Endothelial cell of umbilical vein (primary cell): Measurements from ENCODE around the gene TNS1. TPM values are rescaled to one million over a fixed set of nuclear protein-coding genes. Genes with fewer than 3 reads are reported as not detected.

Source experiments
- BruUV-seq: library from RNA; stranded (reverse); fragments of 400-500 nt; replicated peaks from 2 replicates; lab custom pipeline; 2021; lab: Mats Ljungman, UMichigan
- CTCF ChIA-PET: fragments of 300-600, 350-600 bp; sonication (Branson Sonifier 250); formaldehyde crosslinking; loops from one replicate; lab custom pipeline; 2021; ENCODE audit warnings: antibody characterized with exemption, inconsistent platforms; lab: Charles Lee
- POLR2A ChIA-PET: fragments of 300-600, 350-600 bp; sonication (Branson Sonifier 250); formaldehyde crosslinking; loops from one replicate; lab custom pipeline; 2021; ENCODE audit warnings: antibody characterized with exemption, inconsistent platforms; lab: Charles Lee
- DNase-seq: peaks from one replicate; pipeline ENCODE4 v3.0.0-alpha.2; 2011; ENCODE audit warnings: low read depth, low spot score
- FAIRE-seq: peaks from 2 replicates; lab custom pipeline; 2011; peaks lifted over from hg19 to GRCh38; lab: Jason Lieb, UNC
- H2AFZ ChIP-seq: 2 replicates; pipeline ENCODE4 v1.6.0; 2012; ENCODE audit warnings: low read depth, low read length, control low read depth, inconsistent platforms
- H3K27ac ChIP-seq: 2 replicates; pipeline ENCODE4 v1.5.1; 2011; ENCODE audit warnings: low read depth, mild to moderate bottlenecking, control low read depth, low read length, moderate library complexity; ENCODE audit not compliant: insufficient read depth
- H3K27me3 ChIP-seq, 2 experiments: 2 replicates each; pipeline versions ENCODE4 v1.6.0 to v1.6.1; 2011; ENCODE audit warnings: low read length in 2 of 2, mixed read lengths in 1 of 2; ENCODE audit not compliant: control insufficient read depth in 2 of 2, insufficient read depth in 2 of 2
- H3K36me3 ChIP-seq, 2 experiments: 2 replicates in 1 of 2; 3 replicates in 1 of 2; pipeline ENCODE4 v1.5.1; 2011; ENCODE audit warnings: low read length in 2 of 2, mild to moderate bottlenecking in 1 of 2, moderate library complexity in 1 of 2; ENCODE audit not compliant: control insufficient read depth in 2 of 2, insufficient read depth in 2 of 2; ENCODE audit errors: extremely low read depth in 1 of 2
- H3K4me1 ChIP-seq: 3 replicates; pipeline ENCODE4 v1.5.1; 2011; ENCODE audit warnings: mild to moderate bottlenecking, low read length; ENCODE audit not compliant: control insufficient read depth, insufficient read depth; ENCODE audit errors: extremely low read depth
- H3K4me2 ChIP-seq: 2 replicates; pipeline ENCODE4 v1.6.1; 2011; ENCODE audit warnings: low read length, control low read depth, mixed read lengths; ENCODE audit not compliant: insufficient read depth
- H3K4me3 ChIP-seq, 3 experiments: fragments of 200-600 bp in 1 of 3; sonication (generic), shearing (Covaris generic) in 1 of 3; replicated peaks in 1 of 3; 2 replicates each; pipeline ENCODE4 v1.5.1; 2011 to 2016; ENCODE audit warnings: control low read depth in 3 of 3, low read length in 3 of 3, mild to moderate bottlenecking in 2 of 3, inconsistent platforms in 1 of 3, low read depth in 1 of 3, moderate library complexity in 1 of 3; ENCODE audit not compliant: insufficient read depth in 1 of 3
- H3K79me2 ChIP-seq: 2 replicates; pipeline ENCODE4 v1.6.0; 2012; ENCODE audit warnings: low read length, inconsistent platforms; ENCODE audit not compliant: control insufficient read depth, insufficient read depth
- H3K9ac ChIP-seq: replicated peaks from 2 replicates; pipeline ENCODE3; 2011; ENCODE audit warnings: low read length, control low read depth; ENCODE audit not compliant: insufficient read depth; ENCODE audit errors: extremely low read depth
- H3K9me1 ChIP-seq: replicated peaks from 3 replicates; pipeline ENCODE4 v1.6.0; 2011; ENCODE audit warnings: mild to moderate bottlenecking, low read length; ENCODE audit not compliant: control insufficient read depth, insufficient read depth; ENCODE audit errors: extremely low read depth
- H3K9me3 ChIP-seq: replicated peaks from 2 replicates; pipeline ENCODE4 v1.5.1; 2012; ENCODE audit warnings: low read length, inconsistent platforms; ENCODE audit not compliant: control insufficient read depth, insufficient read depth
- H4K20me1 ChIP-seq: replicated peaks from 2 replicates; pipeline ENCODE3; 2011; ENCODE audit warnings: mild to moderate bottlenecking, low read length; ENCODE audit not compliant: control insufficient read depth, insufficient read depth; ENCODE audit errors: extremely low read depth
- CTCF ChIP-seq, 2 donors: IDR thresholded peaks; 1 replicate in 1 of 2; 2 replicates in 1 of 2; pipeline ENCODE4 v1.5.1; 2011; ENCODE audit warnings: low read length in 2 of 2, mild to moderate bottlenecking in 2 of 2, moderate library complexity in 2 of 2, control low read depth in 1 of 2, inconsistent platforms in 1 of 2, low read depth in 1 of 2; ENCODE audit not compliant: insufficient read depth in 1 of 2; ENCODE audit errors: extremely low read depth in 1 of 2
- EZH2 ChIP-seq: IDR thresholded peaks from 2 replicates; pipeline ENCODE4 v1.6.1; 2012; ENCODE audit warnings: borderline replicate concordance, low read depth, mild to moderate bottlenecking, moderate library complexity, low read length, inconsistent platforms; ENCODE audit not compliant: severe bottlenecking
- FOS ChIP-seq: IDR thresholded peaks from 2 replicates; pipeline ENCODE4 v1.6.1; 2011; ENCODE audit warnings: mild to moderate bottlenecking, low read length, moderate library complexity, borderline replicate concordance; ENCODE audit not compliant: insufficient read depth
- GATA2 ChIP-seq: IDR thresholded peaks from 2 replicates; pipeline ENCODE4 v1.7.0; 2011; ENCODE audit warnings: low read depth, mild to moderate bottlenecking, moderate library complexity, mixed read lengths, low read length; ENCODE audit not compliant: insufficient read length, insufficient read depth
- JUN ChIP-seq: IDR thresholded peaks from 2 replicates; pipeline ENCODE4 v1.6.1; 2011; ENCODE audit warnings: borderline replicate concordance, low read depth; ENCODE audit not compliant: insufficient read length, insufficient read depth
- MAX ChIP-seq: IDR thresholded peaks from 2 replicates; pipeline ENCODE4 v1.6.1; 2011; ENCODE audit not compliant: insufficient read depth, insufficient read length
- MYC ChIP-seq: IDR thresholded peaks from one replicate; pipeline ENCODE4 v1.6.1; 2011; ENCODE audit warnings: mild to moderate bottlenecking, low read depth, low read length
- POLR2A ChIP-seq: IDR thresholded peaks from 2 replicates; pipeline ENCODE4 v1.6.1; 2012; ENCODE audit warnings: low read depth, mild to moderate bottlenecking, control low read depth, low read length
- POLR2AphosphoS5 ChIP-seq: IDR thresholded peaks from 2 replicates; pipeline ENCODE4 v1.6.1; 2012; ENCODE audit warnings: low read depth, mild to moderate bottlenecking, control low read depth, low read length, moderate library complexity; ENCODE audit not compliant: insufficient read depth
- dilution Hi-C: fragments of 300-500 bp; cut with MboI; formaldehyde crosslinking; loops from one replicate; pipeline ENCODE4 v1.15.0; 2019; ENCODE audit warnings: low sequenced_read_pairs; ENCODE audit not compliant: extremely low pct_ligation_motif_present
- intact Hi-C: fragments of 100-400 bp; cut with micrococcal nuclease; formaldehyde crosslinking; loops from one replicate; pipeline ENCODE4 v1.10.0; 2022
- polyA plus RNA-seq, 4 experiments: library from polyadenylated mRNA; depleted of rRNA in 3 of 4; stranded (reverse) in 3 of 4; unstranded in 1 of 4; fragments of >200 nt; gene quantifications; 2 replicates each; pipeline versions ENCODE4 v1.2.1 to v1.2.3, GENCODE V29; 2011 to 2012; ENCODE audit warnings: missing spikeins in 1 of 4
- total RNA-seq: library from RNA; stranded (reverse); gene quantifications from 2 replicates; pipeline ENCODE4 v1.2.3, GENCODE V29; 2021

Gene TNS1
- total and polyA plus RNA-seq, 2 donors (not counting 3 experiments of a cell fraction or from before 2014, with no cell fraction given): 11.0 to 52.1 TPM

- Histone ChIP-seq H3K4me3 (no peak overlapping the region), H3K4me2 (no peak overlapping the region), H3K27me3 (peaks cover 11 to 28% of the 10 kb centered on the region in 2 experiments), H3K27ac (no peak overlapping the region), H2AFZ (no peak overlapping the region), H3K36me3 (no peaks in the 10 kb centered on the region), H3K9me1 (no peaks in the 10 kb centered on the region), H3K9me3 (no peaks in the 10 kb centered on the region), H3K4me1 (no peaks in the 10 kb centered on the region), H4K20me1 (no peaks in the 10 kb centered on the region), H3K79me2 (no peaks in the 10 kb centered on the region), H3K9ac (no peak overlapping the region)
- ChIA-PET CTCF (interaction anchor here (1.2 to 4.2 kb wide), 6 partner anchors 8 to 255 kb away, joined by 3 to 43 read pairs (median 6); partner anchors contain the start of gene RUFY4), POLR2A (no interaction called here)
- no TSS peak for BruUV-seq
- FAIRE-seq: no peak
- no peak for DNase-seq
- dilution Hi-C loops: no loop called here
- intact Hi-C loops: no loop called here
- no peak for TF ChIP-seq GATA2
- TF ChIP-seq FOS: no peak
- TF ChIP-seq EZH2: no peak
- TF ChIP-seq POLR2AphosphoS5: no peak
- no peak for TF ChIP-seq MAX
- TF ChIP-seq POLR2A: no peak
- no peak for TF ChIP-seq MYC
- TF ChIP-seq JUN: no peak
- no peak for TF ChIP-seq CTCF (IDR thresholded peaks at IDR 0.05; ENCODE audit: extremely low read depth in 1 of 2, insufficient read depth in 1 of 2, low read depth in 1 of 2, low read length in 2 of 2)
Measured at GRCh38 chr2:218040883-218041282, 38.1 kb upstream of the TNS1 start.
